Measurements from ENCODE around the gene CPXM2.

DNA sequence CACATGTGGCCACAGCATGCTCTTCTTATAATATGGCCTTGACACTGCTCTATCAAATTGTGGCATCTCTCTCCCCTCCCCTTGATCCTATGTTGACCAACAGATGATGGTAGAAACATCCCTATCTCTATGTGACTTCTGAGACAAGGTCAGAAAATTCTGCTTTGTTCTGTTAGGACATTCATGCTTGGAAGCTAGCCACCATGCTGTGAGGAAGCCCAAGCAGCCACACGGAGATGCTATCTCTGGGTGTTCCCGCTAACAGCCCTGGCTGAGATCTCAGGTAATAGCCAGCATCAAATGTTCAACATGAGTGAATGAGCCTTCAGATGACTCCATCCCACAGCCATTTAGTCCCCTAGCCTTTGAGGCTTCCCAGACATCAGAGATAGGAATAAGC, 36.8 kb upstream of the CPXM2 start:
- TF ChIP-seq SIN3A (IDR thresholded peaks at IDR 0.05; ENCODE audit: low read depth) (no peak), EZH2 (IDR thresholded peaks at IDR 0.05) (no peak), CEBPB (IDR thresholded peaks at IDR 0.05; ENCODE audit: low read depth) (no peak)
- TF ChIP-seq, protein P1, sequence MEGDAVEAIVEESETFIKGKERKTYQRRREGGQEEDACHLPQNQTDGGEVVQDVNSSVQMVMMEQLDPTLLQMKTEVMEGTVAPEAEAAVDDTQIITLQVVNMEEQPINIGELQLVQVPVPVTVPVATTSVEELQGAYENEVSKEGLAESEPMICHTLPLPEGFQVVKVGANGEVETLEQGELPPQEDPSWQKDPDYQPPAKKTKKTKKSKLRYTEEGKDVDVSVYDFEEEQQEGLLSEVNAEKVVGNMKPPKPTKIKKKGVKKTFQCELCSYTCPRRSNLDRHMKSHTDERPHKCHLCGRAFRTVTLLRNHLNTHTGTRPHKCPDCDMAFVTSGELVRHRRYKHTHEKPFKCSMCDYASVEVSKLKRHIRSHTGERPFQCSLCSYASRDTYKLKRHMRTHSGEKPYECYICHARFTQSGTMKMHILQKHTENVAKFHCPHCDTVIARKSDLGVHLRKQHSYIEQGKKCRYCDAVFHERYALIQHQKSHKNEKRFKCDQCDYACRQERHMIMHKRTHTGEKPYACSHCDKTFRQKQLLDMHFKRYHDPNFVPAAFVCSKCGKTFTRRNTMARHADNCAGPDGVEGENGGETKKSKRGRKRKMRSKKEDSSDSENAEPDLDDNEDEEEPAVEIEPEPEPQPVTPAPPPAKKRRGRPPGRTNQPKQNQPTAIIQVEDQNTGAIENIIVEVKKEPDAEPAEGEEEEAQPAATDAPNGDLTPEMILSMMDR (IDR thresholded peaks at IDR 0.05 in 2 of 3, conservative IDR thresholded peaks at IDR 0.05 in 1 of 3; ENCODE audit: borderline replicate concordance in 1 of 3, insufficient read depth in 1 of 3, low read depth in 2 of 3, low read length in 2 of 3), result no peak
- TF ChIP-seq, protein P2, sequence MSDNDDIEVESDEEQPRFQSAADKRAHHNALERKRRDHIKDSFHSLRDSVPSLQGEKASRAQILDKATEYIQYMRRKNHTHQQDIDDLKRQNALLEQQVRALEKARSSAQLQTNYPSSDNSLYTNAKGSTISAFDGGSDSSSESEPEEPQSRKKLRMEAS (IDR thresholded peaks at IDR 0.05), result no peak
- TF ChIP-seq, protein P3, sequence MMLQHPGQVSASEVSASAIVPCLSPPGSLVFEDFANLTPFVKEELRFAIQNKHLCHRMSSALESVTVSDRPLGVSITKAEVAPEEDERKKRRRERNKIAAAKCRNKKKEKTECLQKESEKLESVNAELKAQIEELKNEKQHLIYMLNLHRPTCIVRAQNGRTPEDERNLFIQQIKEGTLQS (IDR thresholded peaks at IDR 0.05), result no peak

Measured in HCT116 (cell line).